IMR-90 (cell line): ENCODE results near the gene ATG4A. TPM values are rescaled to one million over a fixed set of nuclear protein-coding genes. Genes with fewer than 3 reads are reported as not detected.

Experiments used
- ATAC-seq: fragments of 200-7000 bp; cut with Tn5 transposase; 2 replicates; pipeline ENCODE4 v1.9.1; 2020; ENCODE audit warnings: low read depth, mild to moderate bottlenecking, moderate library complexity
- BruUV-seq: library from RNA; stranded (reverse); fragments of 400-500 nt; replicated peaks from 2 replicates; lab custom pipeline; 2021; lab: Mats Ljungman, UMichigan
- CTCF ChIA-PET: fragments of 300-600 bp; formaldehyde crosslinking; extraction: SDS; loops from one replicate; lab custom pipeline; 2021; ENCODE audit warnings: antibody characterized with exemption; lab: Yijun Ruan, JAX
- POLR2A ChIA-PET: fragments of 300-600 bp; sonication (Branson Sonifier 250); formaldehyde crosslinking; loops from one replicate; lab custom pipeline; 2022; ENCODE audit warnings: antibody characterized with exemption; ENCODE audit not compliant: unreplicated experiment; lab: Charles Lee
- DNase-seq: peaks from one replicate; pipeline ENCODE4 v3.0.0; 2013
- H2AFZ ChIP-seq: replicated peaks from 2 replicates; pipeline ENCODE3; 2013; ENCODE audit warnings: low read length, mild to moderate bottlenecking; ENCODE audit not compliant: poor library complexity
- H2AK5ac ChIP-seq: 2 replicates; pipeline ENCODE4 v1.6.1; 2013; ENCODE audit warnings: low read depth, low read length, inconsistent platforms
- H2AK9ac ChIP-seq: replicated peaks from 2 replicates; pipeline ENCODE3; 2013; ENCODE audit warnings: mild to moderate bottlenecking, low read depth, low read length, moderate library complexity; ENCODE audit not compliant: poor library complexity
- H2BK120ac ChIP-seq: 2 replicates; pipeline ENCODE4 v1.6.1; 2013; ENCODE audit warnings: low read depth, low read length, inconsistent platforms
- H2BK15ac ChIP-seq: 3 replicates; pipeline ENCODE4 v1.6.1; 2013; ENCODE audit warnings: low read depth, low read length, inconsistent platforms
- H2BK20ac ChIP-seq: 2 replicates; pipeline ENCODE4 v1.6.1; 2013; ENCODE audit warnings: low read depth, mild to moderate bottlenecking, inconsistent platforms, low read length, moderate library complexity
- H2BK5ac ChIP-seq: 2 replicates; pipeline ENCODE4 v1.6.1; 2013; ENCODE audit warnings: mild to moderate bottlenecking, low read depth, low read length, inconsistent platforms; ENCODE audit not compliant: poor library complexity, severe bottlenecking
- H3K14ac ChIP-seq: replicated peaks from 2 replicates; pipeline ENCODE4 v1.6.1; 2013; ENCODE audit warnings: low read depth, low read length, inconsistent platforms
- H3K18ac ChIP-seq: 2 replicates; pipeline ENCODE4 v1.6.1; 2013; ENCODE audit warnings: low read depth, low read length, control low read depth
- H3K23ac ChIP-seq: 2 replicates; pipeline ENCODE4 v1.6.1; 2013; ENCODE audit warnings: low read depth, low read length, inconsistent platforms
- H3K27ac ChIP-seq: 2 replicates; pipeline ENCODE4 v1.5.1; 2013; ENCODE audit warnings: mild to moderate bottlenecking, control low read depth, low read length; ENCODE audit not compliant: insufficient read depth
- H3K27me3 ChIP-seq: 2 replicates; pipeline ENCODE4 v1.6.1; 2013; ENCODE audit warnings: low read length; ENCODE audit not compliant: control insufficient read depth, insufficient read depth
- H3K36me3 ChIP-seq: 2 replicates; pipeline ENCODE4 v1.6.1; 2013; ENCODE audit warnings: low read length, mixed read lengths; ENCODE audit not compliant: control insufficient read depth, insufficient read depth
- H3K4ac ChIP-seq: 2 replicates; pipeline ENCODE4 v1.6.1; 2013; ENCODE audit warnings: low read depth, low read length, inconsistent platforms
- H3K4me1 ChIP-seq: 2 replicates; pipeline ENCODE4 v1.6.1; 2013; ENCODE audit warnings: low read length, mixed read lengths; ENCODE audit not compliant: control insufficient read depth, insufficient read depth
- H3K4me2 ChIP-seq: 2 replicates; pipeline ENCODE4 v1.6.1; 2013; ENCODE audit warnings: low read depth, mild to moderate bottlenecking, control low read depth, low read length, moderate library complexity
- H3K4me3 ChIP-seq: 2 replicates; pipeline ENCODE4 v1.5.1; 2013; ENCODE audit warnings: low read depth, mild to moderate bottlenecking, control low read depth, low read length, moderate library complexity; ENCODE audit not compliant: insufficient read depth
- H3K56ac ChIP-seq: 2 replicates; pipeline ENCODE4 v1.6.1; 2013; ENCODE audit warnings: low read length, inconsistent platforms; ENCODE audit not compliant: insufficient read depth; ENCODE audit errors: extremely low read depth
- H3K79me1 ChIP-seq, 2 experiments: 2 replicates each; pipeline ENCODE4 v1.6.1; 2013; ENCODE audit warnings: low read length in 2 of 2, inconsistent platforms in 1 of 2, low read depth in 1 of 2
- H3K9ac ChIP-seq: 2 replicates; pipeline ENCODE4 v1.6.1; 2013; ENCODE audit warnings: low read depth, low read length, control low read depth
- H3K9me1 ChIP-seq: 2 replicates; pipeline ENCODE4 v1.6.1; 2013; ENCODE audit warnings: low read length, inconsistent platforms; ENCODE audit not compliant: insufficient read depth
- H3K9me3 ChIP-seq: 2 replicates; pipeline ENCODE4 v1.6.1; 2013; ENCODE audit warnings: low read length; ENCODE audit not compliant: control insufficient read depth, insufficient read depth
- H4K20me1 ChIP-seq: 2 replicates; pipeline ENCODE4 v1.6.1; 2013; ENCODE audit warnings: low read length, inconsistent platforms; ENCODE audit not compliant: insufficient read depth
- H4K5ac ChIP-seq: 2 replicates; pipeline ENCODE4 v1.6.1; 2013; ENCODE audit warnings: mild to moderate bottlenecking, low read depth, low read length, control low read depth
- H4K8ac ChIP-seq, 2 experiments: 2 replicates each; pipeline ENCODE4 v1.6.1; 2013; ENCODE audit warnings: low read depth in 2 of 2, low read length in 2 of 2, control low read depth in 1 of 2, inconsistent platforms in 1 of 2
- H4K91ac ChIP-seq: 2 replicates; pipeline ENCODE4 v1.6.1; 2013; ENCODE audit warnings: low read depth, low read length, inconsistent platforms; ENCODE audit not compliant: insufficient read depth
- BHLHE40 ChIP-seq: fragments of 150-350 bp; IDR thresholded peaks from 2 replicates; pipeline ENCODE4 v1.6.1; 2016; ENCODE audit warnings: mild to moderate bottlenecking, low read depth, low read length
- CHD1 ChIP-seq: IDR thresholded peaks from 2 replicates; pipeline ENCODE4 v1.6.1; 2012; ENCODE audit warnings: low read depth, low read length, improper control_type of control experiment
- MAFK ChIP-seq: IDR thresholded peaks from 2 replicates; pipeline ENCODE4 v1.6.1; 2012; ENCODE audit warnings: low read depth, low read length, improper control_type of control experiment
- RCOR1 ChIP-seq: IDR thresholded peaks from 2 replicates; pipeline ENCODE4 v1.6.1; 2012; ENCODE audit warnings: mild to moderate bottlenecking, low read length, improper control_type of control experiment; ENCODE audit not compliant: insufficient replicate concordance
- RFX5 ChIP-seq: IDR thresholded peaks from 2 replicates; pipeline ENCODE4 v1.8.0; 2012; ENCODE audit warnings: low read depth, mild to moderate bottlenecking, low read length, moderate library complexity
- WGBS, 2 experiments: methylation state at CpG; one replicate each; pipeline versions ENCODE4 v1.1.5 to v1.1.7; 2013; ENCODE audit warnings: missing lambda C conversion rate in 2 of 2; ENCODE audit not compliant: insufficient read length in 1 of 2; ENCODE audit errors: extremely low coverage in 2 of 2; 5-methylcytosine and 5-hydroxymethylcytosine counted together
- dilution Hi-C: fragments of 300-500 bp; cut with HindIII; formaldehyde crosslinking; loops from one replicate; pipeline ENCODE4 v1.14.3; 2018; ENCODE audit warnings: low sequenced_read_pairs; ENCODE audit not compliant: unreplicated experiment
- in situ Hi-C: fragments of 300-500 bp; cut with MboI; formaldehyde crosslinking; loops from 3 replicates; pipeline ENCODE4 v1.14.3; 2019; ENCODE audit warnings: low sequenced_read_pairs, inconsistent platforms, mixed read lengths
- intact Hi-C: fragments of 100-400 bp; cut with micrococcal nuclease; formaldehyde crosslinking; loops from 2 replicates; pipeline ENCODE4 v1.10.0; 2022
- polyA plus RNA-seq, 3 experiments: library from polyadenylated mRNA; depleted of rRNA; stranded (reverse); fragments of >200 nt; gene quantifications; 2 replicates each; pipeline ENCODE4 v1.2.3, GENCODE V29; 2012; ENCODE audit warnings: low replicate concordance in 1 of 3
- total RNA-seq: library from RNA; depleted of rRNA; stranded (reverse); fragments of >200 nt; gene quantifications from 2 replicates; pipeline ENCODE4 v1.2.3, GENCODE V29; 2012

The ATG4A gene
- total and polyA plus RNA-seq, 2 of the 4 experiments (the other 2 are of a cell fraction) = 8.2 to 14.7 TPM

DNA sequence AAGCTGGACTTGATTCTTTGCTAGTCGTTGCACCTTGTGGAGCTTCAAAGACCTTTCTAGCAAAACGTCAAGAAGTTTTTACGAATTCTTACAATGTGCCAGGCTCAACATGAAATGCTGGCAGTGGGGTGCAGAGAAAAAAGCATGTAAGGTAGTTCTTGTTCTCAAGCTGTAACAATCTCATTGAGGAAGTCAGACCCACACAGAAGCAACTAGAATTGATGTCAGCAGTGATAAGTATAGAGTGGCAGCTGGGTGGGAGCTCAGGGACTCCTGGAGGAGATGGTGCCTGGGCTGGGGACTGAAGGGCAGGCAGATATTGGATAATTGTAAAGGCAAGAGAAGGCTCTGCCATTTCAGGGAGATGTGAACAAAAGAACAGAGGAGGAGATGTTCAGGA is 82.3 kb downstream of the ATG4A start:
- in situ Hi-C loops = no loop called here
- POLR2A ChIA-PET = no interaction called here

More for the DNA sequence above, 82.3 kb downstream of the ATG4A start:
- dilution Hi-C loops (no loop called here), intact Hi-C loops (no loop called here)
- no peaks in the 10 kb centered on the region; the same call in none of the 2 replicates for H3K9me1 ChIP-seq
- ATAC-seq (no peak), DNase-seq (no peak)
- no CpG with 5 or more reads among the region's 3 CpGs for WGBS, 2 experiments
- H3K23ac ChIP-seq = no peak overlapping the region
- H3K27ac ChIP-seq = no peak overlapping the region
- no TSS peak for BruUV-seq
- H2BK120ac ChIP-seq = no peak overlapping the region
- CTCF ChIA-PET = no interaction called here
- H2AFZ ChIP-seq = no peak overlapping the region
- H2AK9ac ChIP-seq = no peak overlapping the region
- H3K9me3 ChIP-seq = no peaks in the 10 kb centered on the region
- H3K14ac ChIP-seq = no peak overlapping the region
- peaks cover 12% of the 10 kb centered on the region; the same call in 1 of the 2 replicates for H3K27me3 ChIP-seq
- no peak for TF ChIP-seq RCOR1
- no peak for TF ChIP-seq BHLHE40
- no peak for TF ChIP-seq MAFK
- TF ChIP-seq RFX5 = no peak
- TF ChIP-seq CHD1 = no peak
- no peaks in the 10 kb centered on the region for H4K20me1 ChIP-seq
- no peak overlapping the region for H4K91ac ChIP-seq
- H3K4ac ChIP-seq = no peak overlapping the region
- H3K9ac ChIP-seq = no peak overlapping the region
- H2AK5ac ChIP-seq = no peak overlapping the region
- H4K8ac ChIP-seq = no peak overlapping the region
- H3K56ac ChIP-seq = no peak overlapping the region
- no peaks in the 10 kb centered on the region for H3K4me1 ChIP-seq
- H3K4me3 ChIP-seq = no peak overlapping the region
- H3K36me3 ChIP-seq = no peaks in the 10 kb centered on the region
- no peak overlapping the region for H3K4me2 ChIP-seq
- H4K5ac ChIP-seq = no peak overlapping the region
- H2BK20ac ChIP-seq = no peak overlapping the region
- H3K79me1 ChIP-seq = no peaks in the 10 kb centered on the region
- H2BK15ac ChIP-seq = no peak overlapping the region
- no peak overlapping the region for H3K18ac ChIP-seq
- H2BK5ac ChIP-seq = no peak overlapping the region
